HG02870 (cell line): Measurements from ENCODE around the gene DEPP1.

Experiments
- ATAC-seq: cut with Tn5 transposase; IDR thresholded peaks from one replicate; pipeline ENCODE4 v1.9.1; 2021; ENCODE audit warnings: mild to moderate bottlenecking, moderate library complexity; ENCODE audit not compliant: unreplicated experiment

DEPP1 gene

GRCh38 chr10:44968091-44968490 is 10.5 kb downstream of the DEPP1 start:
- no peak for ATAC-seq

DNA sequence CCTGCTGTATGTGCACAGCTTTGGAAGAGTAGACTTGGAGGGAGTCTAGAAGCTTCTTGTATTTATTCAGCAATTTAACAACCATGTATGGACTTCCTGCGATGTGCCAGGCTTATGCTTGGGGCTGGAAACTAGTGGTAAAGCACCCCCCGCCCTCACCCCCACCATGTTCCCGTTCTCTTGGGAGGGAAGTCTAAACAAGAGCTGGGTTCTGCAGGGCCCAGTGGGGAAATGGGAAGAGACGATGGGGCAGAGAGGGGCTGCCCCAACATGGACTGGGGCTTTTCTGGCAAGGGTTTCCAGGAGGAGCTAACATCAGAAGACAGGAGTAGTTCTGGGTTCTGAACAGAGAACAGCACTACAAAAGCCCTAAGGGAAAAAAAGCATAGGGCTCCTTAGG is 11.0 kb downstream of the DEPP1 start:
- no peak for ATAC-seq

GRCh38 chr10:44966816-44967509 is 11.6 kb downstream of the DEPP1 start:
- no peak for ATAC-seq

DNA sequence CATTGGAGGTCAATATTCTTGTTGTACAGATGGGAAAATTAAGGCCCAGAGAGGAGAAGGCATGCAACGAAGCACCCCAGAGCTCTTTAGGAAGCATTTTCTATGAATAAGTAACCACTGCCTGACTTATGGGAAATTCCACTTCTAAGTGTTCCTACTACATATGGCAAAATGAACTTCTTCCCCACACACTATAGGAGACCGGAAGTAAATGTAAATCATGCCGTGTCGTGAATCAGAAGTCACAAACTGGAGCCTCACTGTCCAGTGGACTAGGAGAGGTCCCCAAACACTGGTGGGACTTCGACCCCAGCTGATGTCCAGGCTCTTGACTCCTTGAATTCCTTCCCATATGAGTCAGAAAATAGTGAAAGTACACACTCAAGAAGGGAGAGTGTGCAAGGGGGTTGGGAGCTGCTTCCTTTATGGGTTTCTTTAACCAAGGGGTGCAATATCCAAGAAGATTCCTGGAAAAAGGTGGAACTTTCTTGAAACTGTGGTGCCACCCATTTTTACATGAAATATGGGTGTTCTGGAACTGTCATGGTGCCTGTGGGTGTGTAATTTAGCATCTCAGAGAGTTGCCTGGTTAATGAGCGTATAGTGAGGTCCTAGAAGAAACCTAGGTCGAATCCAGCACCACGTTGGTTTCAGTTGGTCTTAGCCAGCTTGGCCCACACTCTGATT is 12.3 kb downstream of the DEPP1 start:
- ATAC-seq: peak; percentile 33

DNA sequence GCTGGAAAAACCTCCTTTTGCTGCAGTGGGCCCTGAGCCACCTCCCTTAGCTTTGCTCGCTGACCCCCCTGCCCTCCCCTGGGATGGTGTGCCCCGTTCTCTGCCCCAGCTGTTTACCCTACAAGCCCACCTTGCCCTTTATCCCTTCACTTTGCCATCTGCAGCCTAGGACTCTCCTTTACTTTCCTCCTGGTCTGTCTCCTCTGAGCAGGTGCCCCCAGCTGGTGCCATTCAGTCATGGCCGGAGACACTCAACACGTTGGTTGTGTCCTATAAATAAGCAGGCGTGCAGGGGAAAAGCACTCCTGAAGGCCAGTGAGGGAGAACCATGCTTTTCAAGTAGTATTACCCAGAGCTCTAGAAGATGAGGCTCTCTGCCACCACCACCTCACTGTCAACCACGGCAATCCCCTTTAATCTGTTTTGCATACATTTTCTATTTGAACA is 12.9 kb downstream of the DEPP1 start:
- ATAC-seq: peak; percentile 57

DNA sequence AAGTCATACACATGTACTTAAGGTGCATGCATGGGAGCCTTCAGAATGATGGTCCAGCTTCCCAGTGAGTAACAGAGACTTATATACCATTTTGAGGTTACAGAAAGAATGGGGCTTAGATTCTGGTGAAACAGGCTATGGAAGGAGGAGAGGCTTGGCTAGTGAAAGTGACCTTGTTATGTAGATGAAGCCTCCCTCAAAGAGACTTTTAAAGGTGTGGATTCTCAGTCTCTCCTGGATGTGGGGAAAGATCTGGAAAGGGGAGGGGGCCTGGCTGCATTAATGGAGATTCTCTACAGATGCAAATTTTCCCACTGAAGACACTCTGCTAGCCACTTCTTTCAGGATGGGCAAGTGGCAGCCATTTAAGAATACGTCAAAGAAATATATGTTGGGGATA is 13.5 kb downstream of the DEPP1 start:
- ATAC-seq: no peak

DNA sequence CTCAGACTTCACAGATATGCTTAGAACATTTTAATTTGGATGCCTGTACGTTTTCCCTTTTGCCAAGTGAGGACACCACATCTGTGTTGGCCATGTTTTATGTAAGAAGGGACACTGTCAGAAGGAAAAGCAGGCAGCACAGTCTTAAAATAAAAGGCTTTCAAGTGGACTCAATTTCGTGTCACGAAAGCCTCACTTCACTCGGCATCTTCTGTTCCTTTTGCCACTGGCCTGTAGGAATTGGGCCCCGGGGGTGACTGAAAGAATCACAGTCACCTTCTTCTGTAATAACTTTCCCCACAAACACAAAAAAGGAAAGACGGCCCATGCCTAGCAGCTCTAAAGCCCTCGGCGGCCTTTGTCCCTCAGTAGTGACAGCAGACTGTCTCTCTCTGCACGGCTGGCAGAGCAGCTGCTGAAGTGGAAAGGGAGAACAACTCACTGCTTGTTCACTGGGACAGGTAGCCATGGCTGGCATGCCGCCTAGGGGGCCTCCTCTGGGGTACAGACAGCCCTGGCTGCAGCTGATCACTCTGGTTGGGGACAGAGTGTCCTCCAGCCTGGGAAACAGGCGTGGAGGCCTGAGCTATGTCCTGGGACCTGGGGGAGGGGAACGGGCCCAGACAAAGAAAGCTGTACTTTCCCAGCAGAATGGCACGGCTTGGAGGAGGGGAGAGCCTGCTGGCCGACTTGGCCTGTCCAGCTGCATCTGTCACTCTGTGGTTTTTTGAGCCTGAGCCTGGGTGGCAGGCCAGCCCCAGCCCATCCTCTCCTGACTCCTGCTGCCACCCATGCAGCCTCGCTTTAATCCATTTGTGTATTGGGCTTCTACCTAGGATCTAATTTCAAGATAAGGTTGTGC is 14.6 kb downstream of the DEPP1 start:
- ATAC-seq: no peak

DNA sequence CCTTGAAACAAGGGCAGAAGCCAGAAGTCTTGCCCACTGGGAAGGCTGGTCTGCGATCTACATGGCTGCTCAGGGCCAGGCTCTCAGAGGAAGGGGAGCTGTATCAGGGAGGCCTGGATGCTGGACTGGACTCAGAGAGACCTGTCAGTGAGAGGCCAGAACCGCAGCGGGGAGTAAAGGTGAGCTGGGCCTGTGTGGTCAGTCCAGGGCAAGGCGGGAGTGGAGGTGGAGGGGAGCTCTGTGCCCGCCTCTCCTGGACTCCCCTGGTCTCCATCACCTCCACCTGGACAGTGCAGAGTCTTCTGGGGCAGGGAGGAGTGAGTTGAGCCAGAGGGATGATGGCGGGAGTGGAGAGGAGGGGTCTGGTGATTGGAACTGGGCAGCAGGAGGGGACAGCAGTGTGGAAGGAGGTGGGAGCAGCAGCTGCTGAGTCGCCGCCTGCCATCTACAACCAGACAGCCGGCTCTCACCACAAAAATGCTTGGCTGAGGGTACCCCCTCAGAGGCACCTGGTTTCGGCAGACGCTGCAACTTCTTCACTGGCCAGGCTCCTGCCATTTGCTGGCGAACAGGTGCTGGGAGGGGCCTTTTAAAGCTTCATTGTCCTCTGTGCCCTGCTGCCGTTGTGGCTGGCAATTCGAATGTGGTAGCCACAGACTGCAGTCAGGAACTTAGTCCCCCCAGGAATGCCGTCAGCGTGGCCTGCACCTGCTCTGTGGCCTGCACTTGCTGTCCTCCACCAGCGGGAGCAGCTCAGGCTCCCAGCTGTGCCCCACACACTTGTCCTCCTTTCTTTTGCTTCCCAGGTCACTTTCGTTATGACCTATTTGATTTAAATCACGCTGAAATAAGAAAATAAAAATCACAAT is 15.5 kb downstream of the DEPP1 start:
- no peak for ATAC-seq

DNA sequence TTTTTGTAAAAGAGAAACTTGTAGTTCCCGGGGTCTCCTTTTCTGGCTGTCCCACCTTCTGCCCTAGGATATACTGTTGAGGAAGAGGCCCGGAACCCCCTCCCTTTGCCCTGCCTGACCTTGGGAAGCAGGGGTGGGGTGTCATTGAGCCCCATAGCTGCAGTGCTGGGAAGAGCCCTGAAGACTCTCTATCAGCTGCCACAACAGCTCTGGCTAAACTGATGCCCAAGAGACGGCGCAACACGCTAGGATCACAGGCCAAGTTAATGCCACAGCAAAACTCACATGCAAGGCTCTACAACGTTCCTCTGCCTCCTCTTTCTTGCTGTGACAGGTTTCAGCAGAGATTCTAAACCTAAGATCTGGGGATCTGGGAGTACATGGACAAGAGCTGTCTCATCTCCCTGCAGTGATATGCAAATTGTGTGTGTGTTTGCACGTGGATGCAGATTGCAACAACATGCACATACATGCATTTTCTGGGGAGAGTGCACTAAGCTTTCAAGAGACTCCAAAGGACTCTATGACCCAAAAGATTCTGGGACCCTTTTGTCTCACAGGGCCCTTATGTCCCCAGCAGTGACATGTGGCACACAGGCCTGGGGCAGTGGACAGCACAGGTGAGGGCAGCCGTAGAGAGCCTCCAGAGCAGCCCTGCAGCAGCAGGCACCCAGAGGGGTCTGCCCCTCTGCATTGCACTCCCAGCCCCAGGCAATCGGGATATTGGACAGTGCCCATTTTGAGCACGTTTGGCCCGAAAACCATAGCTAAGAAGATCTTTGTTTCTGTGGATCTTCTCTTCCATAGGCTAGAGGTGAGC is 16.5 kb downstream of the DEPP1 start:
- ATAC-seq: no peak

DNA sequence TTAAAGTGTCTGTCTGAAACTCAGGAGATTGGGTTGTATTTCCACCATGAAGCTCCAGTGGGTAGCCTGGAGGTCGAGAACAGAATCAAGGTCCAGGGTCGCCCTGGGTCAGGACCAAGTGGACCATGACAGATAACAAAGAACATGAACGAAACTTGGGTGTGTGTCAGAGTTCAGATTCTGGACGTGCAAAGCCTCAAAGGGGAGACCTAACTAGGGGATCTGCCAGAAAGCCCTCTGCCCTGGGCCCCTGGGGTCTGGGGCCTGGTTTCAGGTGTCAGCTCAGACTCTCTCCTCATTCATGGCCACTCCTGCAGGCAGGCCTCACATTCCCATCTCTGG is 17.4 kb downstream of the DEPP1 start:
- ATAC-seq: no peak

DNA sequence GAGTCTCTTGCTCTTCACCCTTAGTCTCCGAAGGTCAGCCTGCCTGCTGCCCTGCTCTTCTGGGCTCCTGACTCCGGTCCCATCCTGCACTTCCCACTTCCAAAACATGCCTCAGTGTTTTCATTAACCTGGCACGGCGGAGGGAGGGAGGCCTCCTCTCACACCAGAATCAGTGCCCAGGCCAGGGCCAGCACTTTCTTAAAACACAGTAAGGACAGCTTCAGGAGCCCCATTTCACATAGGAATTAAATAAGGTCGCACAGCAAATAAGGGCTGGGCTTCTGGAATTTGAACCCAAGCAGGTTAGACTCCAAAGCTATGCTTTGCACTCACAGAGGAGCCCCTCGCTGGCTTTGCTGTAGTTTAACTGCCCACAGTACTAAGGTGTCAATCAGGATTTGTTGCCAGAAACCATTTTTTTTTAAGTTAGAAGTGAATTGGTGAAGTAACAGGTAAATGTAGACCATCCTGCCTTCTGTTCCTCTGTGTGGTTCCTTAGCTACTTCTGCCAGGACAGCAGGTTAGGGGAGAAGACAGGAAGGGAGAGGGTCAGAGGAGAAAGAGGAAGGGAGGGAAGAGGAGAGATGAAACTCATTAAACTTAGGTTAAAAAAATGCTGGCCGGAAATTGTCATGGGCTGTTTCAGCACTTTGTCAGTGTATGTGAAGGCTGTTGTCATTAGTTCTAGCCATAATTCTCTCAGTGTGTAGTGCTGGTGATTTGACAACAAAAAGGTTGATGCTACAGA is 18.0 kb downstream of the DEPP1 start:
- ATAC-seq: no peak

DNA sequence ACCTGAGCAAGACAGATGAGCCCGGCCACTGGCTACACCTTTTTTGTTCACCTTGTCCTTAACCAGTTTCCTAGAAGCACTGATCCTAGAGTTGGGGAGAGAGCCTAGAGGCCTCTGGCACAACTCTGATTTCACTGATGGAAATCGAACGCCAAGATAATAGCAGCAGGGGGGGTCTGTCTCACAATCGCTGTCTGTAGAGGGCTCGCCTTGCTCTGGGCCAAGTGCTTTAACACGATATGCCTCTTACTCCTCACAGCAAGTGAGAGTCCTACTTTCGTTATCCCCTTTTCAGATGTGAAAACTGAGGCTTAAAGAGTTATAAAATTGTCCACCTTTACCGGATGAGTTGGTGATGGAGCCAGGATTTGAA is 18.5 kb downstream of the DEPP1 start:
- ATAC-seq: no peak

GRCh38 chr10:44959247-44960087 is 19.1 kb downstream of the DEPP1 start, which contains the start of gene RASSF4:
Gene RASSF4 (plus strand): TSS chr10:44959802. CDS start chr10:44970203, 10,401 bp downstream.
- peak; percentile 98 for ATAC-seq

GRCh38 chr10:44958898-44959246 is 19.7 kb downstream of the DEPP1 start:
- ATAC-seq: no peak

GRCh38 chr10:44958196-44958897 is 20.3 kb downstream of the DEPP1 start:
- no peak for ATAC-seq

DNA sequence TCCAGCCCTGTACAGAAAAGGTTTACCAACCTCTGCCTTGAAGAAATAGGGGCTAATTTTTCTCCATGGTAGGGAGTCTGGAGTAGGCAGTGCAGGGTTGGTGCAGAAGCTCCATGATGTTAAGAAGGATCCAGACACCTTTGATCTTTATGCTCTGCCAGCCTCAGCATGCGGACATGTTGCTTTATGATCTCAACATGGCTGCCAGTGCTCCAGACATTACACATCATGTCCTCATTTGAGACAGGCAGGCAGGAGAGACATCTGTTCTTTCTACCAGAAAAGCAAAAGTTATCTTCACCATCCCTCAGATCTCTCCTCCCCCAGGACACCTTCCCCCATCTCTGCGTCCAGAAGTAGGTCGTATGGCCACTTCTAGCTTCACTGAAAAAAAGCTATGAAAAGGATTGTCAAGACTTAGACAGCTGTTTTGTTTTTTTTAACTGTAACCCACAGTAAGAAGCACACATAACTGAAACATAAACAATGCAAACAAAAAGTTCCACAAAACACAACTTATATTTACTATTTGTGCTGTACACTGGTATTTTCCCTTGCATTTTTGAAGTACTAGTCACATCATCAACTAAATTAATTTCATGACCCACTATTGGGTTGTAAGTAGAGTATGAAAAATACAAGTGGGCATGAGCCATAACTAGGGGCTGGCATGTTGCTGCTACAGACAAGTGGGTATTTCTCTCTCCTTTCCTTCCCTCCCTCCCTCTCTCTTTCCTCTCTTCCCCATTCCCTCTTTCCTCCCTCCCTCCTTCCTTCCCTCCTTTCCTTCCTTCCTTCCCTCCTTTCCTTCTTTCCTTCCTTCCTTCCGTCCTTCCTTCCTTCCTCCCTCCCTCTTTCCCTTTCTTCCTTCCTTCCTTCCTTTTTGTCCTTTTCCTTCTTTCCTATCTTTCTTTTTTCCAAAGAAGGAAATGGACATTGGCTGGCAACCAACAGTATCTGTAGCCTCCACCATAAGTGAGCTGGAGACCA is 21.6 kb downstream of the DEPP1 start:
- ATAC-seq: no peak

DNA sequence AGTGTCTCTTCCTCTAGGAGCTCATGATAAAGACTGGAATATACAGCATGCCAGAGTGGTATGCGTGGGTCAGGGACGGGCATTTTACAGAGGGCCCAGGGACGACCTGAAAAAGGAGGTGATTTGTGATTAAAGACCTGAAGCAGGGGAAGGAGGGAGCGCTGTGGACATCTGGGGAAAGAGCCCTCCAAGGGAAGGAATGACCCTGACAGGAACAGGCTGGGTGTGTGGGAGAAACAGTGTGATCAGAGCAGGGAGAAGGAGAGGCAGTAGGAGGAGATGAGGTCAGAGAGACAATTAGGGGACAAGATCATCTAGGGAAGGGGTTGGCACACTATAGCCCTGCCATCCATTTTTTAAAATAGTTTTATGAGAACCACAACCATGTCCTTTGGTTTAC is 22.4 kb downstream of the DEPP1 start:
- no peak for ATAC-seq
